Gastroesophageal sphincter (tissue), 4 donors: ENCODE results near the gene ZNF385B. TPM values are rescaled to one million over a fixed set of nuclear protein-coding genes. Genes with fewer than 3 reads are reported as not detected.
A peak's percentile ranks its signal among the peaks of the same experiment; 100 is the strongest.

ENCODE experiments used
- ATAC-seq: fragments of 150-250 bp; one replicate; pipeline ENCODE4 v1.9.1; 2016; ENCODE audit warnings: mild to moderate bottlenecking, moderate library complexity
- H3K27ac ChIP-seq, 4 donors: fragments of 200-600 bp; sonication (generic) in 3 of 4; 1 replicate in 3 of 4; 2 replicates in 1 of 4; pipeline ENCODE4 v1.5.1; 2016 to 2019
- H3K27me3 ChIP-seq: fragments of 200-600 bp; sonication (generic); one replicate; pipeline ENCODE4 v1.5.1; 2019
- H3K36me3 ChIP-seq, 2 donors: fragments of 200-600 bp; sonication (generic); one replicate each; pipeline ENCODE4 v1.5.1; 2019; ENCODE audit warnings: control low read depth in 1 of 2
- H3K4me1 ChIP-seq, 3 donors: fragments of 200-600 bp; sonication (generic); 1 replicate in 2 of 3; 2 replicates in 1 of 3; pipeline ENCODE4 v1.5.1; 2016 to 2019; ENCODE audit warnings: control low read depth in 2 of 3
- H3K4me3 ChIP-seq, 2 donors: fragments of 200-600 bp; sonication (generic); one replicate each; pipeline ENCODE4 v1.5.1; 2019; ENCODE audit warnings: mild to moderate bottlenecking in 1 of 2, moderate library complexity in 1 of 2
- H3K9me3 ChIP-seq, 3 donors: fragments of 200-600 bp; sonication (generic); one replicate each; pipeline ENCODE4 v1.5.1; 2017 to 2019; ENCODE audit warnings: control low read depth in 2 of 3
- EP300 ChIP-seq: sonication (generic); formaldehyde crosslinking; IDR thresholded peaks from one replicate; pipeline ENCODE4 v1.6.1; 2017; ENCODE audit warnings: antibody characterized with exemption, mild to moderate bottlenecking
- POLR2A ChIP-seq, 2 donors: fragments of 450-650 bp; IDR thresholded peaks; one replicate each; pipeline ENCODE4 v1.6.1; 2017; ENCODE audit warnings: antibody characterized with exemption in 2 of 2, mild to moderate bottlenecking in 2 of 2, moderate library complexity in 1 of 2
- POLR2AphosphoS5 ChIP-seq: sonication (generic); formaldehyde crosslinking; IDR thresholded peaks from one replicate; pipeline ENCODE4 v1.6.1; 2017; ENCODE audit warnings: antibody characterized with exemption
- WGBS, 2 donors: methylation state at CpG; one replicate each; pipeline ENCODE4 v1.1.5; 2018; ENCODE audit warnings: low coverage in 1 of 2; 5-methylcytosine and 5-hydroxymethylcytosine counted together
- total RNA-seq, 4 donors: library from RNA; depleted of rRNA; stranded (reverse); fragments of >200 nt; gene quantifications; one replicate each; pipeline ENCODE4 v1.1.0, GENCODE V29; 2016
- TF ChIP-seq, protein P1 (sequence below), 4 experiments: fragments of 200-600 bp in 2 of 4; fragments of 450-650 bp in 2 of 4; sonication (generic) in 1 of 4; IDR thresholded peaks; one replicate each; pipeline ENCODE4 v1.5.1; 2017 to 2019; ENCODE audit warnings: antibody characterized with exemption in 4 of 4, mild to moderate bottlenecking in 2 of 4, moderate library complexity in 2 of 4

The ZNF385B gene
- total RNA-seq, 4 donors from 2014 or later: 2.7 to 7.6 (median 3.9) TPM

DNA sequence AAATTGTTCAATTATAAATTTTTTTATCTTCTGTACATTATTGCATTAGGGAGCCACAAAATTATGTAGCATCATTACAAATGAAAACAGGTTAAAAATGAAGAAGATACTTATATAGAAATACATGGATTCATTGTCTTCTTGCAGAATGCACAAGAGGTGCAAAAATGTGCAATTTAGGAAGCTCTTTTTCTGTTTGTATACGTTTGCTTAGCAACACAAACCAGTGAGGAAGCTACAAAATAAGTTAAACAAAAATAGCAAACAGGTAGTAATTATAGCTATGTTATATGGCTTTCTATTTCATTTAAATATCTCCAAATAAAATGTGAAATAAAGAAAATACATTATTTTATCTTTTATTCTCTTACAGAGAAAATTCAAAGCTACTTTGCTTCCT, 419.2 kb downstream of the ZNF385B start:
- 71 to 90% methylated on average over 1 of the region's 1 CpG for WGBS, 2 donors
- TF ChIP-seq, protein P1, sequence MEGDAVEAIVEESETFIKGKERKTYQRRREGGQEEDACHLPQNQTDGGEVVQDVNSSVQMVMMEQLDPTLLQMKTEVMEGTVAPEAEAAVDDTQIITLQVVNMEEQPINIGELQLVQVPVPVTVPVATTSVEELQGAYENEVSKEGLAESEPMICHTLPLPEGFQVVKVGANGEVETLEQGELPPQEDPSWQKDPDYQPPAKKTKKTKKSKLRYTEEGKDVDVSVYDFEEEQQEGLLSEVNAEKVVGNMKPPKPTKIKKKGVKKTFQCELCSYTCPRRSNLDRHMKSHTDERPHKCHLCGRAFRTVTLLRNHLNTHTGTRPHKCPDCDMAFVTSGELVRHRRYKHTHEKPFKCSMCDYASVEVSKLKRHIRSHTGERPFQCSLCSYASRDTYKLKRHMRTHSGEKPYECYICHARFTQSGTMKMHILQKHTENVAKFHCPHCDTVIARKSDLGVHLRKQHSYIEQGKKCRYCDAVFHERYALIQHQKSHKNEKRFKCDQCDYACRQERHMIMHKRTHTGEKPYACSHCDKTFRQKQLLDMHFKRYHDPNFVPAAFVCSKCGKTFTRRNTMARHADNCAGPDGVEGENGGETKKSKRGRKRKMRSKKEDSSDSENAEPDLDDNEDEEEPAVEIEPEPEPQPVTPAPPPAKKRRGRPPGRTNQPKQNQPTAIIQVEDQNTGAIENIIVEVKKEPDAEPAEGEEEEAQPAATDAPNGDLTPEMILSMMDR (IDR thresholded peaks at IDR 0.05): no peak
- TF ChIP-seq EP300 (no peak), POLR2A (IDR thresholded peaks at IDR 0.05) (no peak), POLR2AphosphoS5 (no peak)
- ATAC-seq: no peak
- no peaks in the 10 kb centered on the region for H3K9me3 ChIP-seq
- no peaks in the 10 kb centered on the region for H3K27me3 ChIP-seq
- peaks cover 0 to 13% (median 0%) of the 10 kb centered on the region in 3 donors for H3K4me1 ChIP-seq
- no peaks in the 10 kb centered on the region for H3K36me3 ChIP-seq
- H3K4me3 ChIP-seq: no peak overlapping the region
- H3K27ac ChIP-seq: no peak overlapping the region

DNA sequence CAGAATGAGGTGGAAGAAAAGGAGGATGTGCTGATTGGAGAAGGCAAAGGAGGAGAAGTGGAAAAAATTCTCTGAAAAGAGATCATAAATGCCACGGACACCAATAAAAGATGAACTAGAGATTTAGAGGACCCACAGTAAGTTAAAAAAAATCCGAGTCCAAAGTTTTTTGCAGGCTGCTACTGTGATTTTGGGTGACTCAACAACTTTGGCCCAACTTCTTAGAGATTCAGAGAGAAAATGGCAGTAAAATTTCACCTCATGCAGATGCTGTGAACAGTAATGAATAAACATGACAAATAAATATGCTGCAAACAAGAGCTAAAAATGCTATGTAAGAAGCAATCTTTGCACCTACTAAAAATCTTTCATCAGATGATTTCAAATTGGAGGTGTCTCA, 419.9 kb downstream of the ZNF385B start:
- no peak for TF ChIP-seq POLR2A (IDR thresholded peaks at IDR 0.05)
- TF ChIP-seq POLR2AphosphoS5: no peak
- TF ChIP-seq, protein P1 (IDR thresholded peaks at IDR 0.05): no peak
- no peak for TF ChIP-seq EP300
- H3K4me1 ChIP-seq: peaks cover 0 to 13% (median 0%) of the 10 kb centered on the region in 3 donors
- no peak overlapping the region for H3K27ac ChIP-seq
- no peaks in the 10 kb centered on the region for H3K36me3 ChIP-seq
- 60 to 69% methylated on average over 1 to 2 of the region's 2 CpGs for WGBS, 2 donors
- H3K9me3 ChIP-seq: no peaks in the 10 kb centered on the region
- no peaks in the 10 kb centered on the region for H3K27me3 ChIP-seq
- no peak for ATAC-seq
- H3K4me3 ChIP-seq: no peak overlapping the region

DNA sequence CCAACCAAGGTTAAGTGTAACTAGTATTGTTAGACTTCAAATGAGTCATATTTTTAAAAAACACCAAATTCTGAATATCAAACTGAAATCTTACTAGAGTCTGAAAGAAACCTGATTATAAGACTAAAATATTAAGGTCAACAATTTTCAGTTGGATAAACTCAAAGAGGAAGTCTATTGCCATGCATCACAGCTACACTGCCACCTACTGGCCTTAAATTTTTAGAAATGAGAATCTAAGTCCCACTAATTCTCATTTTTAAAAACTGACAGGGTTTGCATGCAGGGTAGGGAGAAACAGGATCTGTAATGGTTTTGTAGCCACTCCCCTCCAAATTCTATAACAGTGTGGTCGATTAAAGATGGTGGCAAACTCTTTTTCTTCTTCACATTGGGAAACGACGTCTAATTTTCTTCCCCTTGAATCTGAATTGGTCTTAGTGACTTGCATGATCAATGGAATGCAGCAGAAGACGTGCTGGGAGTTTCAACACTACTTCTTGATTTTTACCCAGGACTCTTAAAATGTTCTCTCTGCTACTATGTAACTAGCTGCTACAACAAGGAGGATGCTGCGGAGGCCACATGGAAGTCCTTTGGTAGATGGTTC, 420.7 kb downstream of the ZNF385B start:
- H3K27ac ChIP-seq: no peak overlapping the region
- peaks cover 0 to 13% (median 0%) of the 10 kb centered on the region in 3 donors for H3K4me1 ChIP-seq
- 90% methylated on average over 5 of the region's 5 CpGs for WGBS, 2 donors
- H3K27me3 ChIP-seq: no peaks in the 10 kb centered on the region
- no peaks in the 10 kb centered on the region for H3K9me3 ChIP-seq
- no peaks in the 10 kb centered on the region for H3K36me3 ChIP-seq
- no peak overlapping the region for H3K4me3 ChIP-seq
- no peak for ATAC-seq
- TF ChIP-seq POLR2A (IDR thresholded peaks at IDR 0.05): no peak
- TF ChIP-seq, protein P1 (IDR thresholded peaks at IDR 0.05): peak; percentile 38 to 60 (median 48)

DNA sequence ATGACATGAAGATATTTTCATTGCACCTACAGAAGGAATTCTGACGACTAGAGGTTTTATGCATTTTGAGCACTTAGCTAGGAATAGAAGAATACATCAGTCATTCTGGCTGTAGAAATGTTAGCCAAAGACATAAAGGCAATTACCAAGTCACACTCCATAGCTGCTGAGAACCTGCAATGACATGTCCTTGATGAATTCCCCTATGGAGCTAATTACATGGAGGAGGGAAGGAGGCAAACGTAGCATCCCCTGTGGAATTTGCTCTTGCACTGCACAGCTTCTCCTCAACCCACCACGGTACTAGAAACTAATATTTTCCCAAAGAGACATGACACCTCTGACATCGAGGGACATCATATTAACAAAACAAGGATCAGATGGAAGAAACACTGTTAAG, 422.8 kb downstream of the ZNF385B start:
- Histone ChIP-seq H3K9me3 (no peaks in the 10 kb centered on the region), H3K27me3 (no peaks in the 10 kb centered on the region), H3K27ac (no peak overlapping the region), H3K4me1 (peaks cover 0 to 2% (median 0%) of the 10 kb centered on the region in 3 donors), H3K4me3 (no peak overlapping the region), H3K36me3 (no peaks in the 10 kb centered on the region)
- ATAC-seq: no peak
- TF ChIP-seq, protein P1 (IDR thresholded peaks at IDR 0.05): no peak
- no peak for TF ChIP-seq EP300
- TF ChIP-seq POLR2A (IDR thresholded peaks at IDR 0.05): no peak
- TF ChIP-seq POLR2AphosphoS5: no peak
- whole genome bisulfite sequencing, 2 donors: 34 to 38% methylated on average over 3 to 4 of the region's 4 CpGs

DNA sequence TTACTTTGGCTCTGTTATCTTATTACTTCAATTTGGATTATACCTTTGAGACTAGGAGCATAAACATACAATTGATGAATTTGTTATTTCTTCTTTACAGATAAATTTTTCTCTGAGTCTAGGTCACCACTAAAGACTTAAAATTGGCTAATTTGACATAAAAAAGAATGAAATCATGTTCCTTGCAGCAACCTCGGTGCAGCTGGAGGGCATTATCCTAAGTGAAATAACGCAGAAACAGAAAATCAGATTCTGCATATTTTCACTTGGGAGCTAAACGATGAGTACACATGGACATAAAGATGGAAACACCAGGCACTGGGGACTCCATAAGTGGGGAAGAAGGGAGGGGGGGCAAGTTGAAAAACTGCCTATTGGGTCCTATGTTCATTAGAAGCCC, 424.0 kb downstream of the ZNF385B start:
- no peak for TF ChIP-seq POLR2AphosphoS5
- no peak for TF ChIP-seq POLR2A (IDR thresholded peaks at IDR 0.05)
- no peak for TF ChIP-seq EP300
- TF ChIP-seq, protein P1 (IDR thresholded peaks at IDR 0.05): no peak
- H3K27ac ChIP-seq: no peak overlapping the region
- H3K4me3 ChIP-seq: no peak overlapping the region
- H3K27me3 ChIP-seq: no peaks in the 10 kb centered on the region
- no peaks in the 10 kb centered on the region for H3K9me3 ChIP-seq
- WGBS, 2 donors: 67 to 80% methylated on average over 3 of the region's 3 CpGs
- no peak for ATAC-seq
- H3K4me1 ChIP-seq: no peaks in the 10 kb centered on the region
- no peaks in the 10 kb centered on the region for H3K36me3 ChIP-seq
